Measurements from ENCODE around the gene PTPRE. TPM values are rescaled to one million over a fixed set of nuclear protein-coding genes. Genes with fewer than 3 reads are reported as not detected.

Gene PTPRE
- total and polyA plus RNA-seq, 2 of the 4 experiments (the other 2 are of a cell fraction), result 0.34 to 0.54 TPM

DNA sequence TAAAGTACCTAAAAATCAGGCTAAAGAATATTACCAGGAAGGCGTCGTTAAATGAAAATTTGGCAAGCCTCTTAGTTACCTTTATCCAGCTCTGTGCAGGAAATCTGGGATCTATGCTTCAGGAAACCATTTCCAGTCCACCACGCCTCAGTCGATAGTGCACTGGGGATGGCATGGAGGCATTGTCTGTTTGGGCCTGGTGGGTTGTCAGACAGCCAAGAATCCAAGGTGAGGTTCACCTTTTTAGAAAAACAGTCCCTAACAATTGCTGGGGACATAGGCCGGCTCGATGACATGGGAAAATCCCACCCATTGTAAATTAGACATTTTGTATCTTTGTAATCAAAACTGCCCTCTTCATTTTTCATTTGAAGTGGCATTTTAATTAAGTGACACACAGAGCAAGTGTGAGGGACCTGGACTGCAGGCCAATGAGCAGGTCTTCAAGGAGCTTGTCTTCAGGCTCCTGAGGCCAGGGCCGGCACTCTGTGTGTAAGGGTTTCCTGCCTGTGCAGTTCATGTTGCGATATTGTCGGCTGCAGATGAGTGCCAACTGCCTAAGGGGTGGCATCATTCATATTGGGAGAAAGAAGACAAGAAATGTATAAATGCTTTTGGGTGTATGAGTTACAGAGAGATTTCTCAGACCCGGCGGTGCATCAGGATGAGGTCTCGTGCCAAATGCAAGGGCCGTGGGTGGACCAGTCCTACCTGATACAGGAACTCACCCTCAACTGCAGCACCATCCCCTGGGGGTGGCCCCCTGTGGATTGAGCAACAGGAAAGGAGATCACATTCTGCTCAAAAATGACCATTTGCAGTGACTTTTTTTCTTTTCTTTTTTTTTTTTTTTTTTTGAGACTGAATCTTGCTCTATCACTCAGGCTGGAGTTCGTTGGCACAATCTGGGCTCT is 80.8 kb downstream of the PTPRE start:
- intact Hi-C loops (cut with micrococcal nuclease), result no loop called here
- Histone ChIP-seq H2BK15ac (ENCODE audit: low read depth, low read length) (no peak overlapping the region), H3K4me2 (ENCODE audit: low read depth, low read length) (no peak overlapping the region), H2BK120ac (ENCODE audit: low read depth, low read length) (no peak overlapping the region), H3K14ac (replicated peaks; ENCODE audit: low read depth, low read length) (no peak overlapping the region), H2BK5ac (ENCODE audit: low read depth, low read length, poor library complexity, severe bottlenecking) (no peak overlapping the region), H4K20me1 (ENCODE audit: insufficient read depth, low read length) (no peaks in the 10 kb centered on the region), H3K9me3 (ENCODE audit: control insufficient read depth, insufficient read depth, low read length) (no peaks in the 10 kb centered on the region), H3K9me1 (ENCODE audit: insufficient read depth, low read length) (no peaks in the 10 kb centered on the region), H3K23ac (ENCODE audit: low read depth, low read length) (no peak overlapping the region), H4K8ac (ENCODE audit: low read depth in 2 of 2, low read length in 2 of 2) (no peak overlapping the region), H3K4ac (ENCODE audit: low read depth, low read length) (no peak overlapping the region), H2BK20ac (ENCODE audit: low read depth, low read length) (no peak overlapping the region), H3K27me3 (ENCODE audit: control insufficient read depth, insufficient read depth, low read length) (no peaks in the 10 kb centered on the region), H3K9ac (ENCODE audit: low read depth, low read length) (no peak overlapping the region), H4K91ac (ENCODE audit: insufficient read depth, low read depth, low read length) (no peak overlapping the region), H2AFZ (replicated peaks; ENCODE audit: low read length, poor library complexity) (no peak overlapping the region), H2AK9ac (replicated peaks; ENCODE audit: low read depth, low read length, poor library complexity) (no peak overlapping the region), H3K4me1 (ENCODE audit: control insufficient read depth, insufficient read depth, low read length) (peaks cover 4% of the 10 kb centered on the region), H3K56ac (ENCODE audit: extremely low read depth, insufficient read depth, low read length) (no peak overlapping the region), H4K5ac (ENCODE audit: low read depth, low read length) (no peak overlapping the region), H3K4me3 (ENCODE audit: insufficient read depth, low read depth, low read length) (no peak overlapping the region), H2AK5ac (ENCODE audit: low read depth, low read length) (no peak overlapping the region), H3K27ac (ENCODE audit: insufficient read depth, low read length) (no peak overlapping the region), H3K79me1 (ENCODE audit: low read depth in 1 of 2, low read length in 2 of 2) (no peaks in the 10 kb centered on the region), H3K36me3 (ENCODE audit: control insufficient read depth, insufficient read depth, low read length) (no peaks in the 10 kb centered on the region), H3K18ac (ENCODE audit: low read depth, low read length) (no peak overlapping the region)
- no TSS peak for BruUV-seq (replicated peaks)
- dilution Hi-C loops (cut with HindIII; ENCODE audit: low sequenced_read_pairs, unreplicated experiment), result no loop called here
- DNase-seq (no peak), ATAC-seq (ENCODE audit: low read depth) (no peak)
- CTCF ChIA-PET, result interaction anchor here (0.6 to 1.0 kb wide), 3 partner anchors 8 to 1573 kb away, joined by 3 read pairs; no protein-coding TSS in a partner anchor
- in situ Hi-C loops (cut with MboI; ENCODE audit: low sequenced_read_pairs), result no loop called here
- no peak for TF ChIP-seq USF2 (IDR thresholded peaks at IDR 0.05; ENCODE audit: low read depth, low read length)
- no peak for TF ChIP-seq NFE2L2 (IDR thresholded peaks at IDR 0.05; ENCODE audit: low read depth, low read length)
- TF ChIP-seq CTCF (conservative IDR thresholded peaks at IDR 0.05; ENCODE audit: low read depth, low read length), result no peak
- no peak for TF ChIP-seq BHLHE40 (IDR thresholded peaks at IDR 0.05; ENCODE audit: low read depth, low read length)
- TF ChIP-seq SMC3 (IDR thresholded peaks at IDR 0.05; ENCODE audit: low read depth, low read length), result no peak
- TF ChIP-seq CEBPB (IDR thresholded peaks at IDR 0.05; ENCODE audit: low read depth, low read length), result no peak
- no peak for TF ChIP-seq RCOR1 (IDR thresholded peaks at IDR 0.05; ENCODE audit: insufficient replicate concordance, low read length)
- no peak for TF ChIP-seq MXI1 (IDR thresholded peaks at IDR 0.05; ENCODE audit: borderline replicate concordance, low read depth, low read length)
- TF ChIP-seq FOS (IDR thresholded peaks at IDR 0.05; ENCODE audit: low read depth, low read length), result no peak
- TF ChIP-seq POLR2A (IDR thresholded peaks at IDR 0.05; ENCODE audit: low read depth, low read length), result no peak
- no peak for TF ChIP-seq RAD21 (IDR thresholded peaks at IDR 0.05; ENCODE audit: low read length)
- no peak for TF ChIP-seq ELK1 (IDR thresholded peaks at IDR 0.05; ENCODE audit: borderline replicate concordance, low read depth, low read length)
- no peak for TF ChIP-seq MAFK (IDR thresholded peaks at IDR 0.05; ENCODE audit: low read depth, low read length)
- TF ChIP-seq RFX5 (IDR thresholded peaks at IDR 0.05; ENCODE audit: low read depth, low read length), result no peak
- TF ChIP-seq CHD1 (IDR thresholded peaks at IDR 0.05; ENCODE audit: low read depth, low read length), result no peak
- 67% methylated on average over 4 of the region's 14 CpGs; no CpG with 5 or more reads in 1 of the 2 experiments for WGBS, 2 experiments (ENCODE audit: extremely low coverage in 2 of 2, insufficient read length in 1 of 2)
- POLR2A ChIA-PET (ENCODE audit: unreplicated experiment), result no interaction called here
